C4-2B (cell line): Measurements from ENCODE around the gene QSOX2.
"Not testable (repeated sequence)": the region's sequence is repeated elsewhere in the genome, so short reads cannot be mapped to it uniquely, and the experiment has no call there.

Experiments
- H3K27ac ChIP-seq: fragments of 450-650 bp; 2 replicates; pipeline ENCODE4 v1.5.1; 2017
- CTCF ChIP-seq: fragments of 450-650 bp; conservative IDR thresholded peaks from 2 replicates; pipeline ENCODE4 v1.5.1; 2017; ENCODE audit warnings: mild to moderate bottlenecking
- ZFX ChIP-seq: fragments of 450-650 bp; IDR thresholded peaks from 2 replicates; pipeline ENCODE4 v1.6.1; 2017

QSOX2 gene

GRCh38 chr9:136240941-136241340 lies 4.7 kb downstream of the QSOX2 start:
- no peak overlapping the region for H3K27ac ChIP-seq
- TF ChIP-seq CTCF (no peak), ZFX (no peak)

GRCh38 chr9:136239983-136240330 lies 5.7 kb downstream of the QSOX2 start:
- no peak overlapping the region for H3K27ac ChIP-seq
- no peak for TF ChIP-seq CTCF
- no peak for TF ChIP-seq ZFX

GRCh38 chr9:136239135-136239982 lies 6.3 kb downstream of the QSOX2 start:
- no peak overlapping the region for H3K27ac ChIP-seq
- TF ChIP-seq ZFX (no peak), CTCF (no peak)

GRCh38 chr9:136238342-136238732 lies 7.3 kb downstream of the QSOX2 start:
- no peak overlapping the region for H3K27ac ChIP-seq
- TF ChIP-seq CTCF = no peak
- no peak for TF ChIP-seq ZFX

- no peak overlapping the region for H3K27ac ChIP-seq
- no peak for TF ChIP-seq ZFX
- no peak for TF ChIP-seq CTCF
Observed at GRCh38 chr9:136237486-136238341, 7.9 kb downstream of the QSOX2 start.

- not testable (repeated sequence) for H3K27ac ChIP-seq
Observed at GRCh38 chr9:136236471-136237410, 8.9 kb downstream of the QSOX2 start.

GRCh38 chr9:136235709-136236455 lies 9.7 kb downstream of the QSOX2 start:
- no peak overlapping the region for H3K27ac ChIP-seq
- no peak for TF ChIP-seq CTCF
- TF ChIP-seq ZFX = no peak
